GM21526 (cell line): ENCODE results near the gene KAZN.

Source experiments
- ATAC-seq: cut with Tn5 transposase; IDR thresholded peaks from one replicate; pipeline ENCODE4 v1.9.1; 2021; ENCODE audit warnings: moderate library complexity; ENCODE audit not compliant: unreplicated experiment, low FRiP score

Gene KAZN

DNA sequence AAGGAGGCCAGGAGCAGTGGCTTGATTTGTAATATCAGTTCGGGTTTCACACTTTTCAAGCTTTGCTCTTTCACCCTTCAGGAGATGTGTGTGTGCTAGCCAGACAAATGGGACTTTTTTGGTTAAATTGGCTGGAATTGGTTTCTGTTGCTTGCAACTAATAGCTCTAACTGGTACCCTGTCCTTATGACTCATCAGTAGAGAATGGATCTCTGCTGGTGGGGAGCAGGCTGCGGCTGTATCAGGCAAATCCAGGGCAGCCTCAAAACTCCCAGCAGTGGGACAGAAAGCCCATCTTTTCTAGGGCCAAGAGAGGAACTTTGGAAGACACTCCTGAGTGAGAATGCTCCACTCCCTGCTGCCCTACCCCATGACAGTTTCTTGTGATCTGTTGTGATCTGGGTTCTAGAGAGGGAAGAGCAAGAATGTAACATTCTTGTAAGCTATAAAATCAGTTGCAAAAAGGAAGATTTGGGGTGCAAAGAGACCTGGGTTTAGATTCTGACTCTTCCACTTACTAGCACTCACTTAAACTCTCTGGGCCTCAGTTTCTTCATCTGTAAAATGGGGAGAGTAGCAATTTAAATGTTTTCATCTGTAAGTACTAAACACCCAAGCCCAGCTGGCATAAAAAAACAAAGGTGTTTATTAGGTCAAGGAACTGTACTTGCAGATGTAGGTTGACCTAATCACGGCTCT lies 298.0 kb downstream of the KAZN start:
- no peak for ATAC-seq

DNA sequence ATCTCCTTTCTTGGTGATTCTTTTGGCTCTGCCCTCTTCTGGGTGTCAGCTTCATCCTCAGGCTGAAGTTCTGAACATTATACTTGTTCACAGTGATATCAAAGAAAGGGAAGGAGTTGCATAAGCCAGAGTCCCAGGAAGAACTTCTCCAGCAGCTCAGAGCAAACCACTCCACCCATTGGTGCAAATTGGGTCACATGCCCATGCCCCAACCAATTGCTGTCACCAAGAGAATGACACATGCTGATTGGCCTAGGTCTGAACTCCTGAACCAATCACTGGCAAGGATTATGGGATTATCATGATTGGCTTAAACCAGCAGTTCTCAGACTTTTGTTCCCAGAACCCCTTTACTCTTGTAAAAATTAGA lies 298.6 kb downstream of the KAZN start:
- no peak for ATAC-seq

DNA sequence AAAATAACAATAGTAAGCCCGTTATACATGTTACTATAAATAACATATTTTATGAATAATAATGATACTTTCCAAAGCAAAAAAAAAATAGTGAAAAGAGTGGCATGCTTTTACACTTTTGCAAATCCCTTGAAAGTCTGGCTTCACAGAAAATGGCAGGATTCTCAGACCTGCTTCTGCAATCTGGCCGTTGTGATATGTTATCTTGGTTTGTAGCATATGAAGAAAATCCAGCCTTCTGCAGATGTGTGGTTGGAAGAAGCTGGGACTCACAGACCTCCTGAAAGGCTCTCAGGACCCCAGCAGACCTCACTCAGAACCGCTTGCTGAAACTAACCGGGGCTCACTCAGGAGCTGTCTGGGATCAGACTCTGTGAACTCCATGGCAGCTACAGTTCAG lies 299.1 kb downstream of the KAZN start:
- no peak for ATAC-seq

DNA sequence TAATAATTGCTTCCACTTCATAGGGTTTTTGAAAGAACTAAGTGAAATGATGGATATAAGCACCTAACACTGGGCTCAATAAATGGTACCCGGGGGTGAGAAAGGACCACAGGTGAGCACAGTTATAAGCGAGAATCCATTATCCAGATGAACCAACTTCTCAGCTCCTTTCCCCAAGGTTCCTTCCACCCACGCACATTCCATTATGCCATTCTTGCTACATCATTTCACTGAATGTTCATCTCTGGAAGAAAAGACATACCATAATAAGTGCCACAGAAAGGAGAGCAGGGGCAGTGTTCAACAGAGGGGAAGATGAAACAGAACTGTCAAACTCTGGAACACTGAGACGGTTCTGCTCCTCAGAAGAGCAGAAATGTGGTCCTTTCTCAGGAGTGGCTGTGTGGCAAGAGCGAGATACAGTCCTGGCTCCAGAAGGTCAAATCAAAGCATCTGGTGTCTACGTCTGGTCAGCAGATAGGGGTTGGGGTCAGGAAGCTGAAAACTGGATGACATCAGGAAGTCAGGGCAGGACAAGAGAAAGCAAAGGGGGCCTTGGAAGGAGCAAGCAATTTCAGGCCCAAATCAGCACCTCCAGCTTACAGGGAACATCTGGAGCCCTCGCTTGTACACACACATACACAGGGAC lies 299.6 kb downstream of the KAZN start:
- ATAC-seq, result no peak

DNA sequence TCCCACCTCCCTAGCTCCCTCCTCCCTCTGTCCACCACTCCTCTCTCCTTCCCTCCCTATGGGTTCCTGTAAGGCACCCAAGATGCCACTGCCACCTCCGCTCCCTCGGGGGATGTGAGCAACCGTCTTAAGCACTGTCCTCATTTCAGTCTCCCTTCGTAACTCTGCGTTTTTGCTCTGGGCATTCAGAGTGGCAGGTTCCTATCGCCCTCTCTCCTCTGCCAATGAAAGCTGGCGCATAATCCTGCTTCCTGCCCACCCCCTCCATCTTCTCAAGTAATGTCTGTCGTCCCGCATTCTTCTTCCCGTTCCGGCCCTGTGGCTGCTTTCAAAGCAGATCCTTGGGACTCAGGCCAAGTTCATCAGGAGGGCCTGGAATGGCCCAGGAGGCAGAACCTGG lies 301.2 kb downstream of the KAZN start:
- ATAC-seq, result no peak

DNA sequence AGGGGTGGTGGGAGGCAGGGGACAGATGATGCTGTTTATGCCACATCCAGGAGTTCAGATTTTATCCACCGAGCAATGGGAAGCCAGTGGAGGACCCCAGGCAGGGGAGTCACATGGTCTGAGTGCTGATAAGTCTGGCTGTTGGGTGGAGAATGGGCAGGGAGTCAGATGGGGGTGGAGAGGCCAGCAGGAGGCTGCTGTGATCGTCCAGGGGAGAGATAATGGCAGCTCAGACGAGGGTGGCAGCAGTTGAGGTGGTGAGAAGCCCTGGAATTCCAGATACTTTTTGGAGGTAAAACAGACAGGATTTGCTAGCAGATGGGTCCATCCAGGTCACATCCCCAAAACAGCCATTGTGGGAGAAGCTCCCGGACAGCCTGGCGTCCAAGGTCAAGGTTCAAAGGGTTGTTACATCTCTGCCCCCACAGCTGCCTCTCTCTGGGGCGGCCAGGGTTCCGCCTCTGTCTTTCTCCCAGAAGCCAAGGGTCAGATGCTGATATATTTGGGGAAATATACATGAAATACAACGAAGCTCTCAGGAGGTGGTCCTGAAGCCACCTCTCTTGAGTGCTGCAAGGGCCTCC lies 303.0 kb downstream of the KAZN start:
- ATAC-seq, result no peak

DNA sequence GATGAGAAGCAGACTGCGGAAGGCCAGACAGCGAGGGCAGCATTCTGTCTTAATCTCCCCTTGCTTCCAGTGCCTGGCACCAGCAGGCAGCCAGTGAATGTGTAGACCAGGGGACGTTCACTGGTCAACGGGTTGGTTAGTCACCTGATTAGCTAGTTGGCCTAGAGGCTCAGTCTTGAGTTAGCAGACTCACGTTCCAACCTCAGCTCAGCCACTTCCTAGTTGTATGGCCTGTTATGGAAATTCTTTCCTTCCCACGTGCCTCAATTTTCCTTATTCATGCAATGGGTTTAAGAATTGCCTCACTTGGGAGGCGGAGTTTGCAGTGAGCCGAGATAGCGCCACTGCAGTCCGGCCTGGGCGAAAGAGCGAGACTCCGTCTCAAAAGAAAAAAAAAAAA lies 305.4 kb downstream of the KAZN start:
- no peak for ATAC-seq

DNA sequence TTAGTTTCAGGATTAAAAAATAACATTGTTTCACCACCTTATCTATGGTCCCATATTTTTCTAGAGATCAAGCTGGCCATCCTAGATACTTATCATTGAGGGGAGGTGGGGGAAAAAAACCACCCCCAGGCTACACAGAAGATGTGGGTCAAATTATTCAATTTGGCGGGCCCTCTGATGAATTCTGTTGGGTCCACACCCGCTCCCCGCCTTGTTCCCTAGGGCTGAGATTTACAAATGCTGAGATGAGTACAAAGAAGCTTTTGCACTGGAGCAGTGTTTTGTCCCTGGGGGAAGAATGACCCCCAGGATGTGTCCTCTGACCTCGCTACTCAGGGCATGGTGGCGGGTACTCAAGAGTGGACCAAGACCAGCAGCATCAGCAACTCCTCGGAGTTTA lies 308.2 kb downstream of the KAZN start:
- no peak for ATAC-seq

DNA sequence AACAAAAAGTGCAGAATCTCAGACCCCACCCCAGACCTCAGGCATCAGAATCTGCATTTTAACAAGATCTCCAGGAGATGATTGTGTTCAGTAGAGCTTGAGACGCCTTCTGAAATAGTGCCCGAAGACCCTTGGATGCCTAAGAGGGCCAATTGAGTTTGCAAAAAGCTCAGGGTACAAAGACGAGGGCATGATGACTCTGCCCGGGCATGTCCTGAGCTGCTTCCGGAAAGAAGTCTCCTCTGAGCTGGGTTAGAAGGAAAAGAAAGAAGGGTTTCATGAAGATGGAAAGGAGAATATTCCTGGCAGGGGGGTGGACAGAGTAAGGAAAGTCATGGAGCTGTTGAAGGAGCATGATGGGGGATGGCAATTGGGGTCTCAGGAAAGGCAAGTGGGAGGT lies 308.9 kb downstream of the KAZN start:
- ATAC-seq, result no peak

DNA sequence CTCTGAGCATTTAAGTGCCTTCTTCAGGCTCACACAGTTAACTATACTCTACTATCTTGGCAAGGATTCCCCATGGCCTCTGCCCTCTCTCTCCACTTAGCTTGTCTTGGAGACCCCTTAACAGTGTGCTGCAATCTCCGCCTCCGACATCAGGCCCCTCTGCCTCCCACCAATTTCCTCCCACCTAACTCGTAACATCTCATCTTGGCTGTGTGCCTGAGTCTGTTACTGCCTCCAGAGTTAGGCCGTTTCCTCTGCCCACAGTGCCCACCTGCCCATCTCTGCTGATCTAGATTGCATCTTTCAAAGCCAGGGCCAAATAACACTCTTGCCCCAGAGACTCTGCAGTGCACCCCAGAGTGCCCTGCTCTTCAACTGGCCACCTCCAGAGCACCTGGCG lies 310.8 kb downstream of the KAZN start:
- ATAC-seq, result no peak

DNA sequence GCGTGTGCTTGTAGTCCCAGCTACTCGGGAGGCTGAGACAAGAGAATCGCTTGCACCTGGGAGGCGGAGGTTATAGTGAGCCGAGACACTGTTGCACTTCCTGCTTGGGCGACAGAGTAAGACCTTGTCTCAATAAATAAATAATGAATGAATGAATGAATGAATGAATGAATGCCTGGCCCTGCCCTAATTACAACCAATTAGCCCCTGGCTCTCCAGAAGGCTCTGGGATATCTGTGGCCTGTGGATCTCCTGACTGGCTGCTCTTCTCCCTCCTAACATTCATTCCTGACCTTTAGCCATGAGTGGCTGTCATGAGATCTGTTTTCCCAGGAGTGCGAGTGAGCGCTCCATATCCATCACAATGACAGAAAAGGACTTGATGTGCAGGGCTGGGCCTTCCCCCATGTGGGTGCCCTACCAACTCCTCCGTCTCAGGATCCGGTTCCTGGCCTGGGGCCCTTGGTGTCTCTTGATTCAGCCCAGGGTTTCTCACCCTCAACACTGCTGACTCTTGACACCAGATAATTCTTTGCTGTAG lies 311.5 kb downstream of the KAZN start:
- ATAC-seq, result no peak

DNA sequence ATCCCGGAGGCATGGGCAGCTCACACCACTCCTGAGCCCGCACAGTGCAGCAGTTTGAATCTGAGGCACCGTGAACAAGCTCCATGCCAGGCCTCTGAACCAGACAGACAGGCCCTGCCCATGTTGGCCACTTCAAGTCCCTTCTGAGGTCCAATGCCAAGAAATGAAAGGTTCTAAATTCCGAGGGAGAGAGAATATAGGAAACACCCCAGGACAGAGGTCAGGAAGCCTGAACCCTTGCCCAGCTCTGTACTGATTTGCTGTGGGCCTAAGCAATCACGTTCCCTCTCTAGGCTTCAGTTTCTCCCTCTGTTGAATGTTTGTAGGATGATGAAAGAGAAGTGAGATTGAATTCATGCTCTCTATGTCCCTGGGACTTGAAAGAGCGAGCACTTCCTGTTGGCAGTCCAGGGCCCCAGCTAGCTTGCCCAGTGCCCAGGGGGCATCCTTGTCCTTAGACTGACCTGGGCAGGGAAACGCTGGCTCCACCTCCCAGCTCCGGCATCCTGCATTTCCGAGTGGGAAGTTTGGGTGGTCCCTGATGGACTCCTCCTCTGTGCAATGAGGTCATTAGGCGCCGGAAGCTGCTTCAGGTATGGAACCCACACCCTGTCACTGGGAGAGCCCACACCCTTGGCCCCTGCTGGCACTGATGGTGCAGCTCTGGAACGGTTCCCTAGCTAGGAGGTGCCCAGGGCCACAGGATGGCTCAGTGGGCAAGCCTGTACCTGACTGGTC lies 312.7 kb downstream of the KAZN start:
- no peak for ATAC-seq

DNA sequence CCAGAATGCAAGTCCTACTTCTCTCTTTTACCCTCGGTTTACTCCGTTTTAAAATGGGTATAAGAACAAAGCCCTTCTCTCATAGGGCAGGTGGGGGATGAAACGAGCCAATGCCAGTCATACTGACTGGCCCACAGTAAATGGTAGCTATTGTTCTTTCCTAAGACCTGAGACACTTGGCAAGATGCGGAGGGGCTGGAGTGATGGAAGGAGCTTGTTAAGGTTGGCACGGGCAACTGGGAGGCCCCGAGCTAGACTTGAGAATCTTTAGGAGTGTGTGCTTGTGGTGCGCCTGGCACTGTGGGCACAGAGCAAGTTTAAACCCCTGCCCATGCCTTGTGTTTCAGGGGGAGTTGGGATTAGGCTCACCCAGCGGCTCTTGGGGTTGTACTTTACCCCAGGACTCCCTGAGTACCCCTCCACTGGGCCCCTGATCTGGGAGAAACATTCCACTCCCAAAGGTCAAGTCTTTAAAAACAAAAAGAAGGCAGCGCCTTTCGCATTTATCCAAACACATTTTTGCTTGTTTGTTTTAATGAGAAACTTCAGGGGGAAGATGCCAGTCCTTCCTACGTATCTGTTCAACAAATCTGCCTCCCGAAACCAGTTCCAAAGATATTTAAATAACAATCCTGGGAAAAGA lies 314.5 kb downstream of the KAZN start:
- ATAC-seq, result no peak

DNA sequence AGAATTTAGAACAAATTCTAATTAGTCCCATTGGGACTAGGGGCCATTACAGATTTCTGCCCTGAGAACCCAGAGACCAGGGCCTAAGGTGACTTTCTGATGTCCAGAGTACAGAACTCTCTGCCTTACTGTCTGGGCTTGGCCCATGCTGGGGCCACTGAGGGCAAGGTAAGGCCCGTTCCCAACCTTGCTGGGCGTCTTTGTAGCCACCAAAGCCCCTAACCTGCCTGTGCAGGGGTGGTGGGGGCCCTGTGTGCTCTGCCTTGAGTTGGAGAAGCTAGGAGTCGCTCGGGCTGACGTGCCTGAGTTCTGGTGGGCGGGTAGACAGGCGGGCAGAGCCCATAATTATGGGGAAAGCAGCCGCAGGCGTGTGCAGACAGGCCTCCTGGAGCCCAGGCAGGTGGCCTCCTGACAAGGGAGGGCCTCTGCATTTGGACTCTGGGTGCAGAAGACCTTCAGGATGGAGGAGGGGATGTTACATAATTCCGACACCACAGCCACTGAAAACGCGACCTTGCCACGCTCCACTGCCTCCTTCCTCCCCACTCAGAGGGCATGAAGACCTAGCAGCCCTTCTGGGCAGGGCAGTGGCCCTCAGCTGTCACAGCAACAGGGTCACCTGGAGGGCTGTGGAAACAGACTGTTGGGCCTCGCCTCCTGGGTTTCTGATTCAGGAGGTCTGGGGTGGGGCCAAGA lies 315.1 kb downstream of the KAZN start:
- no peak for ATAC-seq

DNA sequence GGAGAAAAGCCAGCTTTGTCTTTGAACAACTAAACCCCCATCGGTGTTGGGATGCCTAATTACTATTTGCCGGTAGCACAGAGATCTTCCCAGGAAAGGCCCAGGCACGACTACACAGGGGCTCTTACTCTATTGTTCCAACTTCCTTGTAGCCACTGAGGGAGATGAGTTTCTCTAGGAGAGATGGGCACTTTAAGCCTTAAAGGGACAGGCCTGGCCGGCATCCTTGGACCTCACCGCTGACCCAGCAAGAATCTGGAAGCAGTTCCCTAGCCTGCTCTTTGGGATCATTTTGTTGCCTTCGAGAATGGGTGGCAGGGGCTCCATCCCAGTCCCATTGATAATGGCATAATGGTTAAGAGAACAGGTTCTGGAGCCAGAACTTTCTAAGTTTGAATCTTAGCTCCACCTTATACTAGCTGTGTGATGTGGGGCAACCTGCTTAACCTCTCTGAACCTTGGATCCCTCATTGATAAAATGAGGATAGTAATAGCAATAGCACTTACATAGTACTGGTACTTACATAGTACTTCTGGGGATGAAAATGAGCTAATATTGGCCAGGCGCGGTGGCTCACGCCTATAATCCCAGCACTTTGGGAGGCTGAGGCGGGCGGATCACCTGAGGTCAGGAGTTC lies 316.0 kb downstream of the KAZN start:
- no peak for ATAC-seq

DNA sequence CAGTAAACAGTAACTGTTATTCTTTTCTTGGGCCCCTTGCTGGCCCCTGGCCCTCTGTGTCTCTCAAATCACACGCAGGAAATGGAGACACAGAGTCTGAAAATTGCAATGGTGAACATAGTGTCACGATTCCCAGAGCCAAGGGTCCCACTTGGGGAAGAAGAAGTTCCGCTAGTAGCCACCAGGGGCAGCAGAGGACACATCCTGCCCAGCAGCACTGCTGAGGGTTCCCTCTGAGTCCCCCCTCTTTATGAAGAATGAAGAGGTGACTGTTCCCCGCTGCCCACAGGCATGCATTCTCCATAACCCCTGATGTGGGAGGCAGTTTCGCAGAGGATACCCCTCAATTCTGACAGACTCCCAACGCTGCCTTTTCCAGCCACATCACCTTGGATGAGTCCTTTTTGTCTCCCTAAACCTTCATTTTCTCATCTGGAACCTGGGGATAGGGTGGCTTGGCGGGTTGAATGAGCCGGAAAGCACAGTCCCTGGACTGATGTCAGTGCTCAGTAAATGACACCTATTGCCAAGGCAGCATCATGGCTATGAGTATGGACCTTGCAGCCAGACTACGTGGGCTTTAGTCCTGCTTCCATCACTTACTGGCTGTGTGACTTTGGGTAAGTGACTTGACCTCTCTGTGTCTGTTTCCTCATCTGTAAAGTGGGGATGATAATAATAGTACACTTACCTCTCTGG lies 317.0 kb downstream of the KAZN start:
- peak; percentile 59 for ATAC-seq

DNA sequence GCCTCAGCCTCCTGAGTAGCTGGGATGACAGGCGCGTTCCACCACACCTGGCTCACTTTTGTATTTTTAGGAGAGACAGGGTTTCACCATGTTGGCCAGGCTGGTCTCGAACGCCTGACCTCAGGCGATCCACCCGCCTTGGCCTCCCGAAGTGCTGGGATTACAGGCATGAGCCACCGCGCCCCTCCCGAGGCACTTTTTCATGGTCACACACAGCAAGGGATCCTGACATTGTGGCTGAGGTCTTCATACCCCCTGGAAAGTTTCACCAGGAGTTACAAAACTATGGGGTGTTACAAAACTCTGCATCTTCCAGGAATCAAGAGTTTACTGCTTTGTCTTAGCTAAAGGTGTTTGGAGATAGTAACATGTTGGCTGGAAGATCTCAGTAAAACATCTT lies 320.8 kb downstream of the KAZN start:
- no peak for ATAC-seq

DNA sequence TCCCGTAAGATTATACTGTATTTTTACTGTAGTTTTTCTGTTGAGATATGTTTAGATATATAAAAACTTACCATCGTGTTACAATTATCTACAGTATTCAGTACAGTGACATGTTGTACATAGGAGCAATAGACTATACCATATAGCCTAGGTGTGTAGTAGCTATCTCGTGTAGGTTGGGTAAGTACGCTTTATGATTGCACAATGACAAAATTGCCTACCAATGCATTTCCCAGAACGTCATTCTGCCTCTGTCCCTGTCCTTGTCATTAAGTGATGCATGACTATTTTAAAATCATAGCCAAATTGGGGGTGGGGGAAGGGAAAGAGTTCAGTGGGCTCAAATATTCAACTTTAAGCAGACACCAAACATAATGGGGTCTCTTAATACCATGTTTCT lies 321.3 kb downstream of the KAZN start:
- ATAC-seq, result no peak

DNA sequence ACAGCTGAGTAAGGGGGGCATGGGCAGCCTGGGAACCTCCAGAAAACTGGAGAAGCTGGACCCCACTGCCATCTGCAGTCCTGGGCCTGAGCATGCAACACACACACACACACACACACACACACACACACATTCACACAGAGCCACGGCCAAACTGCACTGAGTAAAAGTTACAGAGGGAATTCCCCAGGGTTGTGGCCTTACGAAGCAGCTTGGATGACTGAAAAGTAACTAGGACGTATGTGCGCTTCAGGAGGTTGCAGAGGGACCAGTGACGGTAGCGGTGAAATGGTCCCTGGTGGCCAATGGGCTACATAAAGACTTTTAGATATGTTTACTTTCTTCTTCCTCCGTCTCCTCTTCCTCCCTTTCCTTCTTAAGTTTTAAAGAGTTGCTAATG lies 322.6 kb downstream of the KAZN start:
- ATAC-seq, result no peak
